GM04504 (cell line): ENCODE data around the gene ACCS.

Source experiments
- DNase-seq: peaks from one replicate; pipeline ENCODE4 v3.0.0-alpha.2; 2012; ENCODE audit warnings: low read depth

ACCS gene

DNA sequence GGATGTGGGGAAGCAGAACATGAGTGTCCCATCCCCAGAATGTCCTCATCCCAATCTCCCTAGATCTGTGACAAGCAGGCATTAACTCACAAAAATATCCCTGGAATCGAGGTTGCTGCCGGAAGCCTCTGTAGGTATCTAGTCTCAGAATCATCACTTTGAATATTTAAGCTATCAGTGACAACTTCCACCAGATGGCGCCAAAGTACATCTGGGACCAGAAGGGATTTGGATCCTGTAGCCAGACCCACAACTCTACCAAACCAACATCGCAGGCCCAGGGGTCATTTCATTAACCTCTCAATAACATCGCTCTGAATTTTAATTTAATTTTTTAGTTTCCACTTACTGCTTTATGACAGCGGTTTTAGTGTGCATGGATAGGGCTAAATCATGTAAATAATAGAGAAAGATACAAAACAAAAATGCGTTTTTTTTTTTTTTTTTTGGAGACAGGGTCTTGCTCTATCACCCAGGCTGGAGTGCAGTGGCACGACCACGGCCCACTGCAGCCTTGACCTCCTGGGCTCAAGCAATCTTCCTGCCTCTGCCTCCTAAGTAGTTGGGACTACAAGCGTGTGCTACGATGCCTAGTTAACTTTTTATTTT is 28.3 kb downstream of the ACCS start:
- DNase-seq, result peak; percentile 61

DNA sequence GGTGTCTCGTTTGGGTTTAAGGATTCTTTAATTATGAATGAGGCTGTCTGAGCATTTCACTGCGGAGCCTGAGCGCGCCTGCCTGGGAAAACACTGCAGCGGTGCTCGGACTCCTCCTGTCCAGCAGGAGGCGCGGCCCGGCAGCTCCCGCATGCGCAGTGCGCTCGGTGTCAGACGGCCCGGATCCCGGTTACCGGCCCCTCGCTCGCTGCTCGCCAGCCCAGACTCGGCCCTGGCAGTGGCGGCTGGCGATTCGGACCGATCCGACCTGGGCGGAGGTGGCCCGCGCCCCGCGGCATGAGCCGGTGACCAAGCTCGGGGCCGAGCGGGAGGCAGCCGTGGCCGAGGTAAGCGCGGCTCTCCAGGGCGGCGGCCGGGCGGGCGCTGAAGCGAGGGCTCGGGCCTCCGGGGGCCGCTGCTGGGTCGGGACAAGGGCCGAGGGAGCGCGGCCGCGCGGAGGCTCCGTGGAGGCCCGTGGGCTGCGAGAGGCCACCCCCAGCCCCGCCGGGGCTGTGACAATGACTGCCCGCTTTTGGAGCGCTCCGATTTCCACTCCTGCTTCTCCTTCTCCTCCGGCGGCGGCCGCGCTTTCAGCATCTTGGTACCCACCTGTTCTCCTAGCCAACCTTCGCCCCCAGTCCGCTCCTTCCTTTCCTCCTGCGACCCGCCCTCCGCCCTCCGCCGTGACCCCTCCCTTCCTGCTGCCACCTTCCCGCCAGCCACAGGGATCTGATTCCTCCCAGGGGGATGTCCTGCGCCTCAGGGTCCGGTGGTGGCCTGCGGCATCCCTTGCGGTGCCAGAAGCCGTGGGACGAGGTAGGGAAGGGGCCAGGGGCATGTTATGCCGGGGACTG is 29.7 kb downstream of the ACCS start, which contains the start of gene EXT2:
TSS of gene EXT2 (plus strand) at position 173 of the 854 bp plus-strand sequence. CDS start 12,035 bp downstream, outside the sequence.
- DNase-seq, result peak; percentile 62

DNA sequence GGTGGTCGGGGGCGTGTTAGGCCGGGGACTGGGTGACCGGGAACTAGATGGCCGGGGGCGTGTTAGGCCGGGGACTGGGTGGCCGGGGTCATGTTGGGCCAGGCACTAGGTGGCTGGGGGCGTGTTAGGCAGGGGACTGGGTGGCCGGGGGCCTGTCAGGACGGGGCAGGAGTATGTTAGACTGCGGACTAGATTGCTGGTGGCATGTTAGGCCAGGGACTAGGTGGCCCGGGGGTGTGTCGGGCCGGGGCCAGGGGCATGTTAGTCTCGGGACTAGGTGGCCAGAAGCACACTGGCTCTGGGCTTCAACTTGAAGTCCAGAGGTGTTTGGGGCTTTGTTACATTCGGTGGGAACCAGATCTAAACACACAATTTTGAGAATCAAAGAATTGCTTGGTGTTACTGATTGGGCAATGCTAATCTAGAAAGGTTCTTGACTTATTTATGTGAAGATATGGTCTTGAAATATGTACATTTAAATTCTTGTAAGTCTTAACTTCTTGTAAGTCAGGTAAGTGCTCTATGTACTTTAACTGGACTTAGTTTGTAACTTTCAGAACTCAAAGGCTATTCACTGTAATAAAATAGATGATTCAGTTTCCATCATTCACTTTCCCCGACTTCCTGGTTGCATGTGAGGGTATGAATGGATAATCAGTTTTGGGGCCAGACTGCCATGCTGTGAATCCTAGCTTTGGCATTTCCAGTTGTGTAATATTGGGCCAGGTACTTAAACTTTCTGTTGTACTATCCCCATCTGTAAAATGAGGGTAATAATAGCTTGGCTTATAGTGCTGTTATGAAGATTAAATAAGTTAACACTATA is 30.5 kb downstream of the ACCS start:
- peak; percentile 27 for DNase-seq

DNA sequence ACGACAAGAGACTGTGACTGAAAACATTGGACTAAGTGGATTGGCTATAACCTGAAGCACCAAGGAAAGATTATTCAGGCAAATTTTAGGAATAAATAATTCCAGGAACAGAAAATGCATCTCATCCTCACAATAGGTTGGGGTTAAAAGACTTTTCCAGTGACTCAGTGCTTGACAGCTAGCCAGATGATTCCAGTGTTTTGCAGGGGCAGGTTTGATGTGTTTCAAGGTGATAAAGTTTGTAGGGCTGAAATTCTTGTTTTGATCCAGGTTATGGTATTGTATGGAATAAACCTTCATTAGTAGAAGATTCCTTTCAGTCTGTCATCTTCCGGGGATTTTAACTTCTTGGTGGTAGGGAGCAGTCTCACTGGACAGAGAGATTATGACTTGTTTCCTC is 31.8 kb downstream of the ACCS start:
- DNase-seq, result no peak

DNA sequence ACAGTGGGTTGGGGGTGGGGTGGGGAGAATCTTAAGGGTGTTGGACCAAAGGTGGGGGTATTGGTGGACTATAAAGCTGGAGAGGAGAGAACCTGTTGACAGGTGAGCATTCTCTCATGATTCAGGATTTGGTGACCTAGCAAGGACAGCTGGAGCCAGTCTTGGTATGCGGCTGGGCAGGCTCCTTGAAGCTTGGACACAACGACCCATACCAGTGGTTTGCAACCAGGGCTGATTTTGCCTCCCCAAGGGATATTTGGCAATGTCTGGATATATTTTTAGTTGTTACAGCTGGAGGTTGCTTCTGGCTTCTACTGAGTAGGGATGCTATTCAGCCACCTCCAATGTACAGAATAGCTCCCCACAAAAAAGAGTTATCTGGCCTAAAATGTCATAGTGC is 35.0 kb downstream of the ACCS start:
- no peak for DNase-seq

DNA sequence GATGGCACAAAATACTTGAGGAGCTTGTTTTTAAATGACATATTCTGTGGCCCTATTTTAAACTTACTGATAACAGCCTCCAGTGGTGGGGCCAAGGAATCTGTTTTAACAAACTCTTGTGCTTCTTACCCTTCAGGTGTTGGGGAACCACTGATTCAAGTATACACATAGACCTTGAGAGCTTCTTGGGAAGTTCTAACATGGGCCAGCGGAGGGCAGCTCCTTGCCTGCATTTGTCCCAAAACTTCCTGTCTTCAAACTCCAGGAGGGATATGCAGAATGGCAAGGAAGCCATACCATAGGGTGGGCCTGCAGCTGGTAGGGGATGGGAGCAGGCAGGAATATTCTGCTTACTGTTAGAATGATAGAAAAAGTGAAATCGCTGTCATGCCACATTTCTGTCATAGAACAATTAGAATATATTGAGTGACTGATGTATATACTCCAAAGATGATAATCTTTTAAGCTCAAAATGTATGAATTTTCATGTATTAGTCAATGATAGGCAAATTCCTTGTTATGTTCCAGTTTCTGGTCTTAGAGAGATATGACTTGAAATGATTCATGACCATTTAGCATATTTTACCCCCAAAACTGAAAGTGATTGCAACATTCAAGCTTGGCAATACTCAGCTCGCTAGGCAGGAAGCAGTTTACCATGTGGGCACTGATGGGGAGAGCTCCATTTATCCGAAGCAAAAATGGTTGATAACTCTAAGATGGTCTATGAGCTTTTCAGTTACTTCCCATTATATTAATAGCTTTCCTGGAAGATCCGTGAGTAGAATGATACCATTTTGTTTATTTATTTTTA is 38.6 kb downstream of the ACCS start:
- no peak for DNase-seq

DNA sequence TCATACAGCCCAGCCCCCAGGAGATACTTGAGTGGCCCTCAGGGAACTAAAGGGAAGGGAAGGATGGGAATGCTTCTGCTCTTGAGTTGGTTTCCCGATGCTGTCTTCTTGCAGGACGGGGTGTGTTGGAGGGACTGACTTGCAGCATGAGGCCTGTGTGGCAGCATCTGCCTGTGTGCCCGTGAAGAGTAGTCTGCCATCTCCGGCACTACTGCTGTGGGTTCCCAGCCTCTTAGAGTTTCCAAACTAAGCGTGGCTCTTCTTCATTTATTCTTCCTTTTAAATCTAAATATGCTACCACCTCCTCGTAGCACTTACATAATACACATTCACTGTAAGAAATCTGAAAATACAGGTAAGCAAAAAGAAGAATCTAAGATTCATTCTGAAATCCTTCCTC is 42.2 kb downstream of the ACCS start:
- no peak for DNase-seq

DNA sequence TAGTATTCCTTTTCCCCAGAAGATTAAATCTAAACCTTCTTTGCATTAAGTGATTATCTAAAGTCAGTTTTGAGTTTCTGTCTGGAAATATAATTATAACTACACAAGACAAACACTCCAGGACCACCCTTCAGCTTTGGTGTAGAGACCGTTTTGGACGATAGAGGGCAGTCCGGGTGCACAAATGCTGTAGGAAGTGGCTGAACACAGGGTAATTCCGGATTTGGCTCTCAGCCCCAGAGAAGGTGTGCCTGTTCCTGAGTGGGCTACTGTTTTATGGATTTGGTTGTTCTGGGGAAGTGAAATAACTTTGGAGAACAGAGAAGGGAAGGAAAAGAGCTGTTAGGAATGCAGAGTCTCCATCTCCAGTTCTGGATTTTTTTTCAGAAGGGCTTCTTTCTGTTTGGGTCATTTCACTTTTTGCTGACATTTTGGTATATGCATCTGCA is 44.2 kb downstream of the ACCS start:
- peak; percentile 10 for DNase-seq

DNA sequence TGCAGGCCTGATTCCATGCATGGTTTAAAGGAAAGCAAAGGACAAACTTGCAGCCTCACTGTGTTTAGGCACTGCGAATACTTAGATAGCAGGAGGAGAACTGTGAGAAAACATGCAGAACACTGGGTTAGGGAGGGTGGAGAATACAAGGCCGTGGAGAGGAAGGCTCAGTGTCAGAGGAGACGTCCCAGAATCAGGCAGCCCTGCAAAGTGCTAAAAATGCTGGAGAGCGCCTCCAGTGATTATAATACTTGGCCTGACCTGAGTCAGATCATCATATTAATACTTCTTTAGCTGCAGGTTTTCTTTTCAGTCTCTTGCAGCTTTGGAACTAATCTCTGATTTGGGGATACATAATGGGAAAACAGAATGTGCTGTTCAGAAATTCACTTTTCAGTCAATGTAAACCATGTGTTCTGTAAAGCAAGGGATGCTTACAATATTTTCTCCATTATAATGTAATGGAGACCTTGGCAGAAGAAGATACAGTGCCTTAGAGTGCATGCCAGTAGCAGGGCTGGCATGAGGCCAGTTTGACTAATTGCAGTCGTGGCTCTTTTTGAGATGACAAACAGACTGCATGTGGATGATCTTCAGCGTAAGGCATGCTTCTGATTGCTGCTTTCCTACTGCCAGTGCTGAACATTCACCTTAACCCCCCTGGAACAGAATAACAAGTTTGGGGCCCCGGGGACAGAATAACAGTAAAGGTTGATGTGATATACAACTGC is 46.2 kb downstream of the ACCS start:
- DNase-seq, result peak; percentile 78

DNA sequence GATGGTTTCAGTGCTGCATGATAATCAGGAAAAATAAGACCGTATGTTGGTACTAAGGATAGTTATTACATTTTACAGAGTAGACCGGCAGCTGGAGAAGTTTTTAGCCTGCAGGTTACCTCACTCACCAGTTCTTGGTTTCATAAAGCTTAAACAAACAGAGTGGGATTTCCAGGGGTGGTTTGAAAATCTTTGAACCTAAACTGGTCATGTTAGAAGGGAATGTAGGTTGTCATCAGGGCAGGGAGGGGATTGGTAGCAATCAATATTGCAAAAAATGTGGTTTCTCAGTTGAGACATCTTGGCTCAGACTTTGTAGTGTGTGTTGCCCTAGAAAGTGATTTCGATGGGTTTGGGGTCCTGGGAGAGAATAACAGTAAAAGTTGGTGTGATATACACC is 46.9 kb downstream of the ACCS start:
- no peak for DNase-seq

DNA sequence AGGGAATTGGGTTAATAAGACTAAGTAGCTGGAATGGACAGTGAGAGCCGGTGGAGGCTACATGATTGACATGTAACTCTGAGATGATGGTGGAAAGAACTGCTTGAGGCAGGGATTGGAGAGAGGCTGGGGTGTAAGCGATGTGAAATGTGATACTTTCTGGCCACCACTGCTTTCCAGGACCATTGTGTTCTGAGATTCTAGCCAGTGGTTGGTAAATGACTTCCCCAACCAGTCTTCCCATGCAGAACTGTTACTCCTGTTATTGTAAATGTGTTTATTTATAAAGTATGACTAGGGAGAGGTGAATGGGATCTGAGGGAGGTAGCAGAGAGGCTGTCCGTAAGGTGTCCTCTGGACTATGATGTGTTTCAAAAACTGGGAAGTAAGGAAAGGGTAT is 47.5 kb downstream of the ACCS start:
- no peak for DNase-seq

DNA sequence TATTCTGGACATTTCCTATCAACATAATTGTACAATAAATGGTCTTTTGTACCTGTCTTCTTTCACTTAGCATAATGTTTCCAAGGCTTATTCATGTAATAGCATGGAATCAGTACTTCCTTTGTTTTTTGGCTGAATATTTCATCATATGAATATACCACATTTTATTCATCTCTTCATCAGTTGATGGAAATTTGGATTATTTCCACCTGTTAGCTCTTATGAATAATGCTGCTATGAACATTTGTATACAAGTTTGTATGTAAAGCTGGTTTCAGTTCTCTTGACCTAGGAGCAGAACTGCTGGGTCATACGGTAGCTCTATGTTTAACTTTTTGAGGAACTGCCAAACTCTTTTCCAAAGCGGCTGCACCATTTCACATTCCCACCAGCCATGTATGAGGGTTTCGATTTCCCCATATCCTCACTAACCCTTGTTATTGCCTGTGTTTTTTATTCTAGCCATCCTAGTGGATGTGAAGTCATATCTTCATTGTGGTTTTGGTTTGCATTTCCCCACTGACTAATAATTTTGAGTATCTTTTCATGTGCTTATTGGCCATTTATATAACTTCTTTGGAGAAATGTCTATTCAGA is 50.3 kb downstream of the ACCS start:
- DNase-seq, result no peak

DNA sequence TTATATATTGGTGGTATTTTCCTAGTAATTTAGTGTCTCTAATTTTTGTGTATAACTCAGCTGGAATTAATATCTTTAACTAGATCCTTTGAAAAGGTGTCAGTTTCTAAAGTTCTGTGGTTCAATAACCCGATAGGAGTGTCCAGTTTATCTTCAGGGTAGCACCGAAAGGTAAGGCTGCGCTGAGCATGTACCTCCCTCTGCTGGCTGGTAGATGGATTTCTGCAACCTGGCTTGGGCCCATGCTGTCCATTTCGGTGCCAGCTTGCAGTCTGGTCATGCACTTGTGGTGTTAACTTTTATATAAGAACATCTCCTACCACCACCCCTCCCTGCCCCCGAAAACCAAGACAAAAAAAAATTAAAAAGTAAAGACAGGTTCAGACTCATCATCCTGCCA is 54.1 kb downstream of the ACCS start:
- DNase-seq, result no peak

DNA sequence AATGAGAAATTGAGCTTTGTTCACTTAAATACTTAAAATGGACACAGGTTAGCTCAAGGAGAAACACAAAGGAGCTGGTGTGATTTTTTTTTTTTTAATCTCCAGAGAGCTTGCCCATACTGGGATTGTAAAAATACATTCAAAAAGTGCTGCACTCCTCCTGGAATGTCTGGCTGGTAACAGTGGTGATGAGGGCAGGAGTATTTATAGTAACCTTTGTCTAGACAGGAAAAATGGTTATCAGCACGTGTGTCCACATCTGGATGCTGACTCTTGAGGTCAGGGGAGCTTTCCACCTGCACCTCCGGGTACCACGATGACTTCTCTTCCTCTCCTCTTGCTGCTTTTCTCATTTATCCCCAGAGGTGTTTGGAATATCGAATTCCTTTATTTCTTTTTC is 59.5 kb downstream of the ACCS start:
- no peak for DNase-seq

DNA sequence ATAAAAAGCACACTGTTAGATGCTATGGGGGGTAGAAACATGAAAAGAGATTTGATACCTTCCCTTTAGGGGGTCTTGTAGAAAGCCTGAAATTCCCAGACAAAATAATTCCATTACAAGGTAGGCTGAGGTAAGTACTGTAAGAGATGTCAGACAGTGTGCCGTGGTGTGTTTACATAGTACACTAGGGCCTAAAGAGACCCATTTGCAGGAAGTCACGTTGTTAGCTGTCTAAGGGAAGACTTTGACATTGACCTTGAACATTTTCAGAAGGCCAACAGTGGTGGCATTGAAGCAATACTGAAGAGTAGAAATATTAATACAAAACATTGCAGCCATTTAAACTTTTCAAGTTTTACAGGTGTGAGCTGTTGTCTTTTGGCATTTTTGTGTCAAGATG is 60.2 kb downstream of the ACCS start:
- DNase-seq, result no peak

DNA sequence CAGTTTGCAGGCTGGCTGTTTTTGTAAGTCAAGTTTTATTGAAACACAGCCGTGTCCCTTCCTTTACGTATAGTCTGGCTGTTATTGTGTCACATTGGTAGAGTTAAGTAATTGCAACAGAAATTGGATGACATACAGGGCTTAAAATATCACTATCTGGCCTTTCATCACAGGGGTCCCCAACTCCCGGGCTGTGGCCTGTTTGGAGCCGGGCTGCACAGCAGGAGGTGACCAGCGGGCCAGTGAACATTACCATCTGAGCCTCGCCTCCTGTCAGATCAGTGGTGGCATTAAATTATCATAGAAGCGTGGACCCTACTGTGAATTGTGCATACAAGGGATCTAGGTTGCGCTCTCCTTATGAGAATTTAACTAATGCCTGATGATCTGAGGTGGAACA is 61.1 kb downstream of the ACCS start:
- DNase-seq, result no peak

DNA sequence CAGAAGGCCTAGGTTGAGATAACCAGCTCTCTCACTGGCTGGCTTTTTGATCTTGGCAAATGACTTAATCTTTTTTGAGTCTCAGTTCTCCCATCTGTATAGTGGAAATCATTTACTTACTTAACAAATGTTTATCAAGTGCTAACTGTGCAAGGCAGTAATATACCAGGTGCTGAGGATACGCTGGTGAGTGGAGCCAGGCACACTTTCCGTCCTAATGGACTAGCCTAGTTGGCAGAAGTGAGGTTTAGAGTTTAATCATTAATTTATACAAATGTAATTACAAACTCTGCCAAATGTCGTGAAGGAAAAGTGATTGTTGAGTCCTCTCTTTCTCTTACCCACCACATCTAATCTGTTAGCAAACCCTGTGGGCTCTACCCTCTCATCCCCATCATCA is 62.7 kb downstream of the ACCS start:
- DNase-seq, result no peak

DNA sequence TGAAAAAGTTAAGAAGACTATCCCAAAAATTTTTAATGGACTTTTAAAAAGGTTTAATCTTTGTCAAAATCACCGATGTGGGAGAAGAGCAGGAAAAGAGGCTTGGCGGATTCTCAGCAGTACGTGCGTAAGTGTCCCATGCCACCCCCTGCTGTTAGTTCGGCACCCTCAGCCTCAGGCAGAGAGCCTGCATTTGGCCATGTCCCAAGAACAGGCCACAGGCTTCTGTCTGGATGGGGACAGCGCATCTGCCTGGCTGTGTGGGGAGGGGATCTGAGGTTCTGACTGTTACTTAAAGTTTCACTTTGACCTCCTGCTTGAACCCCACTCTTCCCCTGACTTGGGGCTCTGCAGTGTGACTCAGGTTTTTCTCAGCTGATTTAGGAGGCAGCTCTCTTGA is 64.7 kb downstream of the ACCS start:
- DNase-seq, result no peak

DNA sequence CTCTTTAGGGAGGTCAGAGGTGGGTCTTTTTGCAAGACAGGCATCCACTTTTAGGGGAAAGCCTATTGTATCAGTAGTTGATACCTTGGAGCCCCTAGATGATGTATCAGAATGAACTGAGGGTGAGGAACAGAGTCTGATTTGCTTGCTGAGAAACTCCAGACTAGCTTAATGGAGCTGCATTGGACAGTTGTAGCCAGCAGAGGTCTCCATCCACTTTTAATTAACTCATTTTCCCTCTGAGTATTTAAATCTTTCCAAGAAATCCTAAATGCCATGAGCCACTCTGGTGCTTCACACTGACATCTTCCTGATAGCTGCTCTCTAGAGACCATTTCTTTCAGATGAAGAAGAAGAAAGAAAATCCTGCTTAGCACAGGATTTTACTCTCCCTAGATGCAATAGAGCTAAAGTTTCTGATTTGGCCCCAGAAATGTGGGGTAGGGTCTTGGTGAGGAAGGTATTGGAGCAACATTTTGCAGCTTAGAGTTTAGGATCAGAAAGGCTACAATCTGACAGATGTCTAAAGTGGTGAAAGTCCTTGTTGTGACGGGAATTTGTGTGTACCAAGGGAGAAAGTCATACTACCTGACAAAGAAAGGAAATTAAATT is 67.4 kb downstream of the ACCS start:
- peak; percentile 21 for DNase-seq
